Bronchial epithelial cell (primary cell): Measurements from ENCODE around the gene ZNF174. TPM values are rescaled to one million over a fixed set of nuclear protein-coding genes. Genes with fewer than 3 reads are reported as not detected.

Experiments used
- DNase-seq: peaks from one replicate; pipeline ENCODE4 v3.0.0-alpha.2; 2010; ENCODE audit warnings: low read depth
- FAIRE-seq: peaks from 2 replicates; lab custom pipeline; 2011; peaks lifted over from hg19 to GRCh38; lab: Jason Lieb, UNC
- H3K27me3 ChIP-seq: 2 replicates; pipeline ENCODE4 v1.5.1; 2011; ENCODE audit warnings: low read length; ENCODE audit not compliant: control insufficient read depth, insufficient read depth
- H3K36me3 ChIP-seq: 2 replicates; pipeline ENCODE4 v1.5.1; 2011; ENCODE audit warnings: low read length; ENCODE audit not compliant: control insufficient read depth, insufficient read depth
- H3K4me3 ChIP-seq: 2 replicates; pipeline ENCODE4 v1.5.1; 2011; ENCODE audit warnings: mild to moderate bottlenecking, low read depth, low read length, control low read depth
- CTCF ChIP-seq: IDR thresholded peaks from 2 replicates; pipeline ENCODE4 v1.5.1; 2011; ENCODE audit warnings: mild to moderate bottlenecking, moderate library complexity, low read length, control low read depth, inconsistent platforms; ENCODE audit not compliant: insufficient read depth, severe bottlenecking
- total RNA-seq: library from RNA; depleted of rRNA; stranded (reverse); fragments of >200 nt; gene quantifications from 2 replicates; pipeline ENCODE4 v1.2.1, GENCODE V29; 2014

The ZNF174 gene
- total RNA-seq, 1 donor from 2014 or later = 4.2 TPM

- FAIRE-seq (no peak), DNase-seq (no peak)
- TF ChIP-seq CTCF = no peak
- Histone ChIP-seq H3K36me3 (peaks cover 16% of the 10 kb centered on the region), H3K27me3 (no peaks in the 10 kb centered on the region), H3K4me3 (no peak overlapping the region)
Observed at GRCh38 chr16:3389663-3390338, 11.2 kb upstream of the ZNF174 start.

- Histone ChIP-seq H3K4me3 (peak overlapping the region; percentile 73), H3K36me3 (peaks cover 13% of the 10 kb centered on the region), H3K27me3 (no peaks in the 10 kb centered on the region)
- TF ChIP-seq CTCF = no peak
- FAIRE-seq (no peak), DNase-seq (peak; percentile 2)
Observed at GRCh38 chr16:3400446-3400778, 603 bp upstream of the ZNF174 start.

- no peaks in the 10 kb centered on the region for H3K27me3 ChIP-seq
- FAIRE-seq (no peak), DNase-seq (no peak)
- peak overlapping the region; percentile 73 for H3K4me3 ChIP-seq
- peaks cover 10% of the 10 kb centered on the region for H3K36me3 ChIP-seq
- no peak for TF ChIP-seq CTCF
Observed at GRCh38 chr16:3401719-3402397, 843 bp downstream of the ZNF174 start.

GRCh38 chr16:3408561-3409197 lies 7.7 kb downstream of the ZNF174 start:
- Histone ChIP-seq H3K36me3 (peaks cover 8% of the 10 kb centered on the region), H3K27me3 (no peaks in the 10 kb centered on the region), H3K4me3 (no peak overlapping the region)

GRCh38 chr16:3413730-3414379 lies 12.8 kb downstream of the ZNF174 start:
- FAIRE-seq = no peak
- TF ChIP-seq CTCF = no peak
- Histone ChIP-seq H3K36me3 (no peaks in the 10 kb centered on the region), H3K27me3 (no peaks in the 10 kb centered on the region), H3K4me3 (no peak overlapping the region)
- peak; percentile 2 for DNase-seq

More at GRCh38 chr16:3408561-3409197, 7.7 kb downstream of the ZNF174 start:
- FAIRE-seq (no peak), DNase-seq (no peak)
- TF ChIP-seq CTCF = no peak
